GM10248 (cell line): ENCODE data around the gene CUX1.

ENCODE experiments used
- CTCF ChIA-PET: fragments of 300-600 bp; sonication (Branson Sonifier 250); formaldehyde crosslinking; extraction: SDS; loops from one replicate; lab custom pipeline; 2021; ENCODE audit warnings: antibody characterized with exemption; lab: Yijun Ruan, JAX
- POLR2A ChIA-PET: fragments of 350-650 bp; sonication (Branson Sonifier 250); formaldehyde crosslinking; extraction: SDS; loops from one replicate; lab custom pipeline; 2020; ENCODE audit warnings: antibody characterized with exemption; lab: Yijun Ruan, JAX
- DNase-seq: peaks from one replicate; pipeline ENCODE4 v3.0.0; 2012; ENCODE audit errors: extremely low spot score
- TF ChIP-seq, protein P1 (sequence below): IDR thresholded peaks from 2 replicates; pipeline ENCODE4 v1.5.1; 2012; ENCODE audit warnings: mild to moderate bottlenecking, low read depth; ENCODE audit errors: extremely low read depth, missing control alignments, control extremely low read depth

The CUX1 gene

DNA sequence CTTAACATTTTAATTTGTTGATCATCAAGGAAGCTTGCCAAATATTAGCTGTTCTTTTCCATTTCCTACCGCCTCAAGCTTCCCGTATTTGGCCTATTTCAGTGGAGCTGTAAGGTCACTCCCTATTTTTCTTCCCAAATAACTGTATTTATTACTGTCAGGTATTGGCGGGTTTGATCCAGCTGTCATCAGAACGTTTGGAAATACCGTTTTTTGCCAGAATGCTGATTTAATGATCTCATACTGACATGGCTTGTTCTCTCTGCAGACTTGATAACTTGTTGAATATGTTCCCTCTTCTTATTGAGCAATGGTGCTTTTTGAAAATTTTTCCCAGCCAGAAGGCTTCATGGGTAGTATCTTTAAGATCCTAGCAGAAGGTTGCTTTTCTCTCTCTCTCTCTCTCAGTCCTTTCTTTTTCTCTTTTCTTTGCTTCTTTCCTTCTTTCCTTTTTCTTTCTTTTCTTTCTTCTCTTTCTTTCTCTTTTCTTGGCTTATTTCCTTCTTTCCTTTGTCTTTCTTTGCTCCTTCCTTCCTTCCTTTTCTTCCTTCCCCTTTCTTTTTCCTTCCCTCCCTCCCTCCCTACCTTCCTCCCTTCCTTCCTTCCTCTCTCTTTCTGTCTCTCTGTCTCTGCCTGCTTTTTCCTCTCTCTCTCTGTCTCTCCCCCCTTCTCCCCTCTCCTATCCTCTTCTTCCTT, 42.1 kb downstream of the CUX1 start:
- ChIA-PET CTCF (interaction anchor here (0.9 kb wide), 1 partner anchor 13 kb away, joined by 3 read pairs; no protein-coding TSS in a partner anchor), POLR2A (no interaction called here)
- no peak for DNase-seq
- TF ChIP-seq, protein P1, sequence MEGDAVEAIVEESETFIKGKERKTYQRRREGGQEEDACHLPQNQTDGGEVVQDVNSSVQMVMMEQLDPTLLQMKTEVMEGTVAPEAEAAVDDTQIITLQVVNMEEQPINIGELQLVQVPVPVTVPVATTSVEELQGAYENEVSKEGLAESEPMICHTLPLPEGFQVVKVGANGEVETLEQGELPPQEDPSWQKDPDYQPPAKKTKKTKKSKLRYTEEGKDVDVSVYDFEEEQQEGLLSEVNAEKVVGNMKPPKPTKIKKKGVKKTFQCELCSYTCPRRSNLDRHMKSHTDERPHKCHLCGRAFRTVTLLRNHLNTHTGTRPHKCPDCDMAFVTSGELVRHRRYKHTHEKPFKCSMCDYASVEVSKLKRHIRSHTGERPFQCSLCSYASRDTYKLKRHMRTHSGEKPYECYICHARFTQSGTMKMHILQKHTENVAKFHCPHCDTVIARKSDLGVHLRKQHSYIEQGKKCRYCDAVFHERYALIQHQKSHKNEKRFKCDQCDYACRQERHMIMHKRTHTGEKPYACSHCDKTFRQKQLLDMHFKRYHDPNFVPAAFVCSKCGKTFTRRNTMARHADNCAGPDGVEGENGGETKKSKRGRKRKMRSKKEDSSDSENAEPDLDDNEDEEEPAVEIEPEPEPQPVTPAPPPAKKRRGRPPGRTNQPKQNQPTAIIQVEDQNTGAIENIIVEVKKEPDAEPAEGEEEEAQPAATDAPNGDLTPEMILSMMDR = no peak

DNA sequence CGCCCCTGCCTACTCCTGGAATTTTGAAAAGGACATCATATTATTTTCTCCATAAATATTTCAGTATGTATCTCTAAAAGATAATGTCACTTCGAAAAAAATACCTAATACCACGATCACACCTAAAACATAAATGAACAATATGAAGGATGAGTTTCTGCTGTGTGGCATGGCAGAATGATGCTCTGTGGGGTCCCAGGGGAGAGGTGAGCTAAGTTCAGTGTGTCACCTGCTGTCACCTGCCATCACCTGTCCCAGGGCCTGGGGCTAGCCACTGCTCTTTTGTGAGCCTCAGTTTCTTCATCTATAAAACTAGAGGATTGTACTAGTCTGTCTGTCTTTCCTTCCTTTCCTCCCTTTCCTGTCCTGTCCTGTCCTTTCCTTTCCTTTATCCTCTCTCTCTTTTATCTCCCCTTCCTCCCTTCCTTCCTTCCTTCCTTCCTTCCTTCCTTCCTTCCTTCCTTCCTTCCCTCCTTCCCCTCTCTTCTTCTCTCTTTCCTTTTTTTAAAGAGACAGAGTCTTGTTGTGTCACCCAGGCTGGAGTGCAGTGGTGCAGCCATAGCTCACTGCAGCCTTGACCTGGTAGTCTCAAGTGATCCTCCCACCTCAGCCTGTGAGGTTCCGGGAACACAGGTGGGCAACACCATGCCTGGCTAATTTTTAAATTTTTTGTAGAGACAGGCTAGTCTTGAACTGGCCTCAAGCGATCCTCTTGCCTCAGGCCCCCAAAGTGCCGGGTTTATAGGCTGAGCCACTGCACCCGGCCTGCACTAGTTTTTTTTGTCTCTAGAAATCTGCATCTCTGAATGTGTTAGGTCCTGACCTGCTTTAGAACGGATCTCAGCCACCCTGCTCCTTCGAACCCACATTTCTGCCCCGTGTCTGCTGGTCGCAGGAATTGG, 43.1 kb downstream of the CUX1 start:
- TF ChIP-seq, protein P1 = no peak
- DNase-seq = no peak
- POLR2A ChIA-PET = no interaction called here
- CTCF ChIA-PET = no interaction called here

DNA sequence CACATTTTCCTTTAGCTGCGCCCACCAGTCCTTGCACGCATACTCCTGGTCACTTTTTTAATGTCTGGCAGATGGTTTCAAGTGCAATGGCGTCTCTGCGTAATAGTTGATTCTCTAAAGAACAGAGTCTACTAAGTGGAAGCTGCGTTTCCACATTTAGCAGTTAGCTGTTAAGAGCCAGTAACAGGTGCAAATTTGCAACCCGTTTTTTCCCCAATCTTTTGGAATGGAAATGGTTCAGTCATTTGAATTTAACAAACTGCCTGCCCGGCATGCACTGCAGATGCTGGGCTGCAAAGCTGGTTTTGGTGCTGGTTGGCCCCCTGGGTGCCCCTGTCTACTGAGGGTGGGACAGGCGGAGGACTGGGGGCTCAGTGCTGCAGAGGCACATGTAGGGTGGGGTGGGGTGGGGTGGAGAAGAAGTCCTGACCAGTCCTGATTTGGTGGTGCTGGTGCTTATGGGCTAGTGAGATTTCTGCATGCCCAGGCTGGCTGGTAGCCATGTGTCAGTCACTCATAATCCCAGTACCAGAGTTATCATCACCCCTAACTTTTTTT, 43.9 kb downstream of the CUX1 start:
- CTCF ChIA-PET = no interaction called here
- DNase-seq = no peak
- POLR2A ChIA-PET = no interaction called here
- TF ChIP-seq, protein P1 = no peak

DNA sequence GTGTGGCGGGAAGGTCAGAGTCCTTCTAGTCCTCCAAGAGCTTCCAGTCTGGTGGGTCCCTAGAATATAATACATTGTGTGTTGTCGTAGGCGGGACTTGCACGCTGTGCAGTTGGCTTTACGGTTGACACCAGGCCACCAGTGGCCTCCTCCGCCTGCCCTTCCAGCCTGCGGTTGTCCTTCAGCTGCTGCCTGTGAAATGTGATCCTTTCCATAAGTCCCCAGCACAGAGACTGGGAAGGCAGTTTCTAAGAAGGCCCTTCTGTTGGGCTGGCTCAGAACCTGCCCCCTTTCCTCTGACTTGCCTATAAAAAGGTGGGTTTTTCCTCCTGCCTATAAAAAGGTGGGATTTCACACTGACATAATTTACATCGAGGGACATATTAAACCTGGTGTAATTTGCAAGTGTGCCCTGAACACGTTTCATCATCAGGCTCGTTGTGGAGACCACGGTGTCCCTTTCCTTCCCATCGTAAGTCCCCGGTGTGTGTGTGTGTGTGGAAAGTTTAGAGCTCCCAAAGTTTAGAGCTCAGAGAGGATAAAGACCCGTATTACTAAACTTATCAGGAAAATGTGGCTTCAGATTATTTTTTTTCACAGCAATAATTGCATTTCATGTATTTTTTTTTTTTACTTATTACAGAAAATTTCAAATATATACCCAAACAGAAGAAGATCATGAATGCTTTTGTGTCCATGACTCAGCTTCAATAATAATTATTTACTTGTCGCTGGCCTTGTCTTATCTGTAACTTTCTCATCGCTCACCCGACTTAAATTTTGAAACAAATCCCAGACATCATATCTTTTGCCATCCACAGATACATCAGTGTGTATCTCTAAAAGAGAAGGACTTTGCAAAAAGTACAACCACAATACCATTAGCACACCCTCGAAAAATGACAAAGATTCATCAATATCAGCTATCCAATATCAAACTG, 45.1 kb downstream of the CUX1 start:
- POLR2A ChIA-PET = no interaction called here

DNA sequence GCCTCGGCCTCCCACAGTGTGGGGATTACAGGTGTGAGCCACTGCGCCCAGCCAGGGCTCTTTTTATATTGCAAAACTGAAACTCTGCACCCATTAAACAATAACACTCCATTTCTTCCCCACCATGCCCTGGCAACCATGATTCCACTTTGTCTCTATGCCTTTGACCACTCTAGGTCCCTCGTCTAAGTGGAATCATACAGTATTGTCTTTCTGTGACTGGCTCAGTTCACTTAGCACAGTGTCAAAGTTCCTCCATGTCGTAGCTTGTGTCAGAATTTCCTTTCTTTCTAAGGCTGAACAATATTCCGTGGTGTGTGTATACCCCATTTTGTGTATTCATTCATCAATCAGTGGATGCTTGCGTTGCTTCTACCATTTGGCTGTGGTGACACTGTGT, 46.2 kb downstream of the CUX1 start:
- no peak for DNase-seq
- CTCF ChIA-PET = interaction anchor here (1.4 kb wide), 1 partner anchor 10 kb away, joined by 3 read pairs; no protein-coding TSS in a partner anchor
- POLR2A ChIA-PET = no interaction called here
- TF ChIP-seq, protein P1 = no peak

More for the DNA sequence above, 45.1 kb downstream of the CUX1 start:
- CTCF ChIA-PET = interaction anchor here (1.0 kb wide), 1 partner anchor 13 kb away, joined by 5 read pairs; no protein-coding TSS in a partner anchor
- no peak for DNase-seq
- TF ChIP-seq, protein P1 = no peak

DNA sequence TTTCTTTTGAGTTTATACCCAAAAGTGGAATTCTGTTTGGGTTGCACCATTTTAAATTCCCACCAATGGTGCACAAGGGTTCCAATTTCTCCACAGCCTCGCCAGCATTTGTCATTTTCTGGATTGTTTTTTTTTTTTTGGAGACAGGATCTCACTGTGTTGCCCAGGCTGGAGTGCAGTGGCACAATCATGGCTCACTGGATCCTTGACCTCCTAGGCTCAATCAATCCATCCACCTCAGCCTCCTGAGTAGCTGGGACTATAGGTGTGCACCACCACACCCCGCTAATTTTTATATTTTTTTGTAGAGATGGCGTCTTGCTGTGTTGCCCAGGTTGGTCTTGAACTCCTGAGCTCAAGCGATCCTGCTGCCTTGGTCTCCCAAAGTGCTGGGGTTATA, 46.6 kb downstream of the CUX1 start:
- CTCF ChIA-PET = interaction anchor here (1.4 kb wide), 1 partner anchor 10 kb away, joined by 3 read pairs; no protein-coding TSS in a partner anchor
- no peak for DNase-seq
- TF ChIP-seq, protein P1 = no peak
- POLR2A ChIA-PET = no interaction called here
